Prostate gland (tissue), 2 donors: Measurements from ENCODE around the gene NSD2.

ENCODE experiments used
- CTCF ChIP-seq, 4 experiments: fragments of 200-600 bp in 2 of 4; fragments of 450-650 bp in 2 of 4; sonication (generic) in 2 of 4; IDR thresholded peaks; 1 replicate in 3 of 4; 2 replicates in 1 of 4; pipeline ENCODE4 v1.5.1; 2016 to 2019; ENCODE audit warnings: antibody characterized with exemption in 4 of 4, mild to moderate bottlenecking in 2 of 4, moderate library complexity in 2 of 4
- POLR2A ChIP-seq: fragments of 450-650 bp; IDR thresholded peaks from one replicate; pipeline ENCODE4 v1.6.1; 2016; ENCODE audit warnings: antibody characterized with exemption, mild to moderate bottlenecking
- POLR2AphosphoS5 ChIP-seq: sonication (generic); formaldehyde crosslinking; IDR thresholded peaks from one replicate; pipeline ENCODE4 v1.6.1; 2017; ENCODE audit warnings: antibody characterized with exemption

- TF ChIP-seq CTCF (IDR thresholded peaks at IDR 0.05), result no peak
- no peak for TF ChIP-seq POLR2A
- no peak for TF ChIP-seq POLR2AphosphoS5
Measured at GRCh38 chr4:1952719-1953118, 81.5 kb downstream of the NSD2 start.
